Measurements from ENCODE around the gene METTL27.
"Not testable (repeated sequence)": the region's sequence is repeated elsewhere in the genome, so short reads cannot be mapped to it uniquely, and the experiment has no call there.

- not testable (repeated sequence) for TF ChIP-seq POLR2AphosphoS5, POLR2A, TAF1 (IDR thresholded peaks at IDR 0.05; ENCODE audit: low read depth, low read length)
These were observed 20.6 kb downstream of the METTL27 start for GRCh38 chr7:73821597-73822285.

Data from GM12891 (cell line).